Stimulated activated CD4-positive, alpha-beta T cell treated with anti-CD3 and anti-CD28 coated beads, Interleukin-1b, Interleukin-23, amount 100 ng/mL, for 48 hours (primary cell): Measurements from ENCODE around the gene DIPK1C.

Experiments used
- DNase-seq: peaks from one replicate; pipeline ENCODE4 v3.0.0-alpha.2; 2020

The DIPK1C gene

GRCh38 chr18:74480149-74480651, 23.1 kb upstream of the DIPK1C start:
- DNase-seq, result no peak

- DNase-seq, result no peak
Observed at GRCh38 chr18:74479486-74480148, 22.5 kb upstream of the DIPK1C start.

GRCh38 chr18:74478880-74479279, 21.8 kb upstream of the DIPK1C start:
- DNase-seq, result no peak

- DNase-seq, result no peak
Observed at GRCh38 chr18:74478316-74478715, 21.2 kb upstream of the DIPK1C start.

- no peak for DNase-seq
Observed at GRCh38 chr18:74477771-74478170, 20.7 kb upstream of the DIPK1C start.

- DNase-seq, result no peak
Observed at GRCh38 chr18:74476140-74476539, 19.0 kb upstream of the DIPK1C start.

- no peak for DNase-seq
Observed at GRCh38 chr18:74473976-74474640, 17.0 kb upstream of the DIPK1C start.

- no peak for DNase-seq
Observed at GRCh38 chr18:74472312-74472711, 15.2 kb upstream of the DIPK1C start.

- DNase-seq, result no peak
Observed at GRCh38 chr18:74468547-74469061, 11.5 kb upstream of the DIPK1C start.

GRCh38 chr18:74465775-74466174, 8.7 kb upstream of the DIPK1C start:
- DNase-seq, result no peak

- no peak for DNase-seq
Observed at GRCh38 chr18:74463983-74464382, 6.9 kb upstream of the DIPK1C start.

- no peak for DNase-seq
Observed at GRCh38 chr18:74463254-74463653, 6.1 kb upstream of the DIPK1C start.

- no peak for DNase-seq
Observed at GRCh38 chr18:74460825-74461224, 3.7 kb upstream of the DIPK1C start.

- DNase-seq, result no peak
Observed at GRCh38 chr18:74459889-74460288, 2.8 kb upstream of the DIPK1C start.

GRCh38 chr18:74457725-74458421, 765 bp upstream of the DIPK1C start:
- DNase-seq, result no peak

- no peak for DNase-seq
Observed at GRCh38 chr18:74456349-74457042, 612 bp downstream of the DIPK1C start.

- no peak for DNase-seq
Observed at GRCh38 chr18:74456017-74456348, 1.1 kb downstream of the DIPK1C start.

GRCh38 chr18:74455386-74455785, 1.7 kb downstream of the DIPK1C start:
- no peak for DNase-seq

- DNase-seq, result no peak
Observed at GRCh38 chr18:74454279-74454751, 2.8 kb downstream of the DIPK1C start.

GRCh38 chr18:74453642-74454198, 3.4 kb downstream of the DIPK1C start:
- no peak for DNase-seq

GRCh38 chr18:74453016-74453566, 4.0 kb downstream of the DIPK1C start:
- no peak for DNase-seq

- DNase-seq, result no peak
Observed at GRCh38 chr18:74451148-74451547, 6.0 kb downstream of the DIPK1C start.
